IgD-negative memory B cell (primary cell): ENCODE results near the gene BRSK2. TPM values are rescaled to one million over a fixed set of nuclear protein-coding genes. Genes with fewer than 3 reads are reported as not detected.

Source experiments
- H3K27ac Mint-ChIP-seq, 3 donors: one replicate each; pipeline ENCODE4 v1.8.0; 2020 to 2022; ENCODE audit warnings: mild to moderate bottlenecking in 3 of 3, mixed read lengths in 3 of 3, moderate library complexity in 1 of 3
- H3K27me3 Mint-ChIP-seq: one replicate; pipeline ENCODE4 v1.8.0; 2021; ENCODE audit warnings: mixed read lengths
- H3K36me3 Mint-ChIP-seq: one replicate; pipeline ENCODE4 v1.8.0; 2020; ENCODE audit warnings: mild to moderate bottlenecking, mixed read lengths
- H3K4me1 Mint-ChIP-seq, 3 donors: one replicate each; pipeline ENCODE4 v1.8.0; 2020 to 2022; ENCODE audit warnings: mixed read lengths in 3 of 3, mild to moderate bottlenecking in 1 of 3
- H3K4me3 Mint-ChIP-seq, 4 donors: one replicate each; pipeline ENCODE4 v1.8.0; 2020 to 2022; ENCODE audit warnings: mild to moderate bottlenecking in 4 of 4, mixed read lengths in 4 of 4, moderate library complexity in 3 of 4
- H3K9me3 Mint-ChIP-seq, 3 donors: one replicate each; pipeline ENCODE4 v1.8.0; 2020 to 2021; ENCODE audit warnings: mixed read lengths in 3 of 3, mild to moderate bottlenecking in 1 of 3
- polyA plus RNA-seq: library from polyadenylated mRNA; unstranded; fragments of 300-500 nt; fragmentation: Illumina TruSeq; gene quantifications from one replicate; pipeline ENCODE4 v1.2.3, GENCODE V29; 2021

Gene BRSK2
- polyA plus RNA-seq, 1 donor from 2014 or later, result not detected

DNA sequence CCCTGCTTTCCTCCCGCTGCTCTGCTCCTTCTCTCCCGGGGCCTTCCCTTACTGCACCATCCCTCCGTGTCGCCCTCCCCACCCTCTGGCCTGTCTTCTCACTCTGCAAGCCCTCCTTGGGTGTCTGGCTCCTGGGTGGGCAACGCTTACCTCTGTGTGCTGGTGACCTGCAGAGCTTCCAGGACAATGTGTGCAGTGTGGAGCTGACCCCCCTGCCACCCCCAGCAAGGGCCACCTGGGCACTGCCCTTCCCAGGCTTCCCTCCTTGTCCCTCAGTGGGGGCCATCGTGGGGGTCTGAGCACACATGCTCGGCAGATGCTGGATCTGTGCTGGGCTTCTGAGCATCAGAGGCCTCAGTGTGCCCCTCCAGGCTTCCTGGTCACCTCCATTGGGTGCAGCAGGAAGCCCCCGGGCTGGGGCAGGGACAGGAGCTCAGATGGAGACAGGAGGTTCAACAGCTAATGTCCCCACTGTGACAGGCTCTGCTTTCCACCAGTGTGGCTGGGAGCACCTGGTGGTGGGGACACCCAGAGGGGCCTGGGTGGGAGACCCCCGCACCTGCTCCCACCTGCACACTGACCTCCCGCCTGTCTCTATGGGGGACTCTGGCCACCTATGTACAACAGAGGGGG is 7.8 kb upstream of the BRSK2 start:
- peaks cover 0 to 7% (median 1%) of the 10 kb centered on the region in 3 donors for H3K9me3 Mint-ChIP-seq
- H3K27ac Mint-ChIP-seq, result peak overlapping the region; percentile 17 to 93 (median 80)
- no peaks in the 10 kb centered on the region for H3K36me3 Mint-ChIP-seq
- H3K4me3 Mint-ChIP-seq, result peak overlapping the region; percentile 68 to 93 (median 82)
- no peaks in the 10 kb centered on the region for H3K27me3 Mint-ChIP-seq
- H3K4me1 Mint-ChIP-seq, result peaks cover 13 to 17% (median 17%) of the 10 kb centered on the region in 3 donors

DNA sequence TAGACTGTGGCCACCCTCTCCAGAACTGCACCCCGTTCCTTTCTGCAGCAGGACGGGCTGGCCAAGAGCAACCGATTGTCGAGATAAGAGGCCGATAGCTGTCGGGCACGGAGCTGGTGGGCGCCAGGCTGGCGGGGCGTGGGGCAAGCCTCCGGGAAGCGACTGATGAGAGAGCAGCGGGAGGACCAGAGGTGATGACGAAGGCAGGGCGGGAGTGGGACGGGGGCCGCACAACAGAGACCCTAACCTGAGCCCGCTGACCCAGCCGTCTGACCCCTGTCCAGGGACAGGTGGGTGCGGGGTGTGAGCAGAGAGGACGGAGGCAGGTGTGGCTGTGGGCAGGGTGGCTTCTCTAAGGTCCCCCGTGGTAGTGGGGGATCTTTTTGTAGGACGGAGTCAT is 7.3 kb upstream of the BRSK2 start:
- H3K4me3 Mint-ChIP-seq, result peak overlapping the region; percentile 63 to 93 (median 82)
- peaks cover 0 to 7% (median 1%) of the 10 kb centered on the region in 3 donors for H3K9me3 Mint-ChIP-seq
- H3K4me1 Mint-ChIP-seq, result peaks cover 15 to 20% (median 17%) of the 10 kb centered on the region in 3 donors
- peak overlapping the region; percentile 80 to 93 (median 91) for H3K27ac Mint-ChIP-seq
- no peaks in the 10 kb centered on the region for H3K27me3 Mint-ChIP-seq
- H3K36me3 Mint-ChIP-seq, result no peaks in the 10 kb centered on the region

DNA sequence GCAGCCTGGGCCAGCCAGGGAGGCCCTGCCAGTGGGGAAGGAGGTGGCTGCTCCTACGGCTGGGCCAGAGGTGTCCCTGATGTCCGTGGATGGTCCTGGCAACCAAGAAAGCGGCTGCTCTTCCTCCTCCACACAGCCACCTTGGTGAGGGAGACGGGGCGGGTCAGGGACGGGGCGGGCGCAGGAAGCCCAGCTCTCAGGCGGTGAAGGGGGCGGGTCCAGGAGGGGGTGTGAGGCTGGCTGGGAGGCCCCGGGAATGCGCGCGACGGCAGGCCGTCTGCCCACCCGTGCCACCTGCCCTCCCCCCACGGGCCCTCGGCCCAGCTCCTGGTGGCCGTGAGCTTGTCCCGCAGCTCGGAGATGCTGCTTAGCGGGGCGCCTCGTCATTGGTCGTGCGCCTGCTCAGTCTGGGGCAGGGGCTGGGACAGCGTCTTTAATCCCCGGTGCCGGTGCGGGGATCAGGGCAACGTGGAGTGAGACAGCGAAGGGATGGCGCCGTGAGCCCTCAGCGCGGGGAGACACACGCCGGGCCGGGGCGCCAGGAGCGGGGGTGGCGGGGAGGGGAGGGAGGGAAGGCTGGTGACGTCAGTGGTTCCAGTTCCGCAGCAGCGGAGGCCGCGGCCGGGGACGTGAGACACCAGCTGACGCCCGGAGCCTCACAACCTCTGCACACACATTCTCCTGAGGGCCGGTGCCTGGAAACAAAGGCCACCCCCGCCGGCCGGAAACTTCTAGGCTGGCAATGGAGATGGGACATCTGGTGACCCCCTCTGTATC is 6.7 kb upstream of the BRSK2 start:
- H3K9me3 Mint-ChIP-seq, result peaks cover 0 to 7% (median 1%) of the 10 kb centered on the region in 3 donors
- no peaks in the 10 kb centered on the region for H3K27me3 Mint-ChIP-seq
- H3K27ac Mint-ChIP-seq, result peak overlapping the region; percentile 91 to 93 (median 93)
- H3K36me3 Mint-ChIP-seq, result no peaks in the 10 kb centered on the region
- H3K4me3 Mint-ChIP-seq, result peak overlapping the region; percentile 82 to 95 (median 88)
- H3K4me1 Mint-ChIP-seq, result peaks cover 15 to 20% (median 15%) of the 10 kb centered on the region in 3 donors

DNA sequence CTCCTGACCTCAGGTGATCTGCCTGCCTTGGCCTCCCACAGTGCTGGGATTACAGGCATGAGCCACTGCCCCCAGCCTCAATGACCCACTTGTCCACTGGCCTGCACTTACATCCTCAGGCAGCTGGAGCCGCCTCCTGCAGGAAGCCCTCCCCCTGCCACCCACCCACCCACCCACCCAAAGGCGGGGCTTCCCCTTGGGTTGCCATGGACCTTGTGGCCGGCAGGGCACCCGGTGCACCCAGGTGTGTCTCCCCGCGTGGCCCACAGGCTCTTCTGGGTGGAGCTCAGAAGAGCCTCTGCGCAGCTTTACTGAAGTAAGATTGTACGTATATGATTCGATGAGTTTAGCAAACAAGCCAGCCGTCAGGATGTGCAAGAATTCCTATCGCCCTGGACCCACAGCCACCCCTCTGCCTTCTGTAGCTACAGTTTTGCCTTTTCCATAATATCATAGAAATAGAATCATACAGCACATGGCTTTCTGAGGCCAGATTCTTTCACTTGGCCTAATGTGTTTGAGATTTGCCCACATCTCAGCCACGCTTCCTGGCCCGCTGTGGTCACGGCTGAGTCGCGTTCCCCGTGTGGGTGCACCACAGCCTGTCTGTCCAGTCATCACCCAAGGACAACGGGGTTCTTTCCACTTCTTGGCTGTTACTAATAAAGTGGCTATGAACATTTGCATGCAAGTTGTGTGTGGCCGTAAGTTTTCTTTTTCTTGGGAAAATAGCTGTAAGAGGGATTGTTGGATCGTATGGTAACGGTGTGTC is 5.3 kb upstream of the BRSK2 start:
- Mint-ChIP-seq H3K36me3 (no peaks in the 10 kb centered on the region), H3K27me3 (peaks cover 2% of the 10 kb centered on the region), H3K9me3 (peaks cover 0 to 6% (median 1%) of the 10 kb centered on the region in 3 donors), H3K4me1 (peaks cover 15 to 20% (median 15%) of the 10 kb centered on the region in 3 donors), H3K27ac (peak overlapping the region; percentile 91 to 93 (median 93)), H3K4me3 (peak overlapping the region; percentile 59 to 95 (median 82))

DNA sequence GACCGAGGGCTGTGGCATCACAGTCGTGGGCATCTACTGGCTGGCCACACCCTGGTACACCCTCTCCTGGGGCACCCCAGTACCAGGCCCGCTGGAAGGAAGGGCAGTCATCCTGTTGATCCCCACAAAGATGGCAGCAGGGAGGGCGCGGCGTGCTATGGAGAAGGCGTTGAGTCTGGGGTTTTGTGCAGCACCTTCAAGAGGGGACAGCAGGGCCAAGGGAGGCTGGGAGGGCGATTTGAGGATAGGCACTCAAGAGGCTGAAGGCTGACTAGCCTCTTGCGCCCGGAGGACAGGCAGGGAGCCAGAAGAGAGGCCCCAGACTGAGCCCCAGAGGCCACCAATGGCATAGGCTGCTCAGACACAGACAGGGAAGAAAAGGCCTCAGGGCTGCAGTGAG is 2.2 kb upstream of the BRSK2 start:
- Mint-ChIP-seq H3K27me3 (peaks cover 15% of the 10 kb centered on the region), H3K4me1 (peaks cover 13 to 25% (median 15%) of the 10 kb centered on the region in 3 donors), H3K36me3 (no peaks in the 10 kb centered on the region), H3K9me3 (peaks cover 0 to 3% (median 0%) of the 10 kb centered on the region in 3 donors), H3K27ac (peak overlapping the region in 1 of 3 donors; percentile 57), H3K4me3 (peak overlapping the region in 3 of 4 donors; percentile 43 to 76 (median 58))

DNA sequence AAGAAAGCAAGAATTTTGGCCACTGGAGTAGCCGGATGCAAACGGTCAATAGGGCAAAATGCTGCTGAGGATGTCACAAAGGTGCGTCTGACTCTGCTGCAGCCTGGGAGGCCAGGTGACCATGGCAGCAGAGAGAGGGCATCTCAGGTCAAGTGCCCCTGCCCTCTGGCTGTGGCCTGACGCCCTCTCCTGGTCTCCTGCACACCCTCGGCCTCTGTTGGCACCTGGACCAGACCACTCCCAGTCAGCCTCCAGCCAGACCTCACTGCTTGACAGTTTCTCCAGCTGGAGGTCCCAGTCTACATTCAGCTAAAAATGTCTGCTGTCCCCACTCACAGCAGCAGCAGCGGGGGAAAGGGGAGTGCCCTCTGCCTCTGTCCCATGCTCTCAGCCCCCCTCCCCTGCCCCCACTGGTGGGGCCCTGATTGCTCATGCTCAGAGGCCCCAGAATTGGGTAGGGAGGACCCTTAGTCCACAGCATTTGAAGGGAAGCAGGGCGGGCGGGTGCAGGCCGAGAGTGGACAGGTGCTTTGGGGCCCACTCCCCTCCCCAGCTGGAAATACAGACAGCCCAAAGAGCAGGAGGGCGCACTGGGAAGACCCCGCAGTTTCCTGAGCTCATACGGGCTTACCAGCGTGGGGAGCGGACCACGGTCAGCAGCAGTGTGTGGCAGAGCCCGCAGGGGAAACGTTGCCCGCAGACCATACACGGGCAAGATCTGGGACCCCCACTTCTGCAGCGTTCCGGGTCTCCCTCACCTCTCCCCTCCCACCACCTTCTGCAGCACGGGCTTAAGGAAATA is 1.6 kb upstream of the BRSK2 start:
- peaks cover 0 to 2% (median 0%) of the 10 kb centered on the region in 3 donors for H3K9me3 Mint-ChIP-seq
- peaks cover 16% of the 10 kb centered on the region for H3K27me3 Mint-ChIP-seq
- H3K27ac Mint-ChIP-seq, result peak overlapping the region in 1 of 3 donors; percentile 39
- no peaks in the 10 kb centered on the region for H3K36me3 Mint-ChIP-seq
- H3K4me1 Mint-ChIP-seq, result peaks cover 13 to 25% (median 15%) of the 10 kb centered on the region in 3 donors
- H3K4me3 Mint-ChIP-seq, result peak overlapping the region in 3 of 4 donors; percentile 52 to 83 (median 76)

DNA sequence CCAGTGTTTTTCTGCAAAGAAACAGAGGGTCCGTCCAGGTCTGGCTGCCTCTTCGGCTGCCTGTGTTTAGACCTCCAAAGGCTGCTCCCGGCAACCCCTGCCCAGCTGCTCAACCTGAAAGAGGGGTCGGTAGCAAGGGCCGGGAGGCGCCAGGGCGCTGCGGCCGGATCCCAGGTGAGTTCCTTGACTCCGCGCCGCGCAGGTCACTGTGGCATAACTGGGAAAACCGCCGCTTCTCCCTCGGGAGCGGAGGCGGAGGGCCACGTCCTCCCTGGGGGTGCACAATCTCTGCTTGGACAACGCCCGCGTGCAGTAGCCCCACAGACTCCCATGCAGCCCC is 1.0 kb upstream of the BRSK2 start:
- H3K9me3 Mint-ChIP-seq, result peaks cover 0 to 4% (median 0%) of the 10 kb centered on the region in 3 donors
- peak overlapping the region; percentile 52 to 83 (median 76) for H3K4me3 Mint-ChIP-seq
- H3K27ac Mint-ChIP-seq, result peak overlapping the region in 1 of 3 donors; percentile 71
- H3K27me3 Mint-ChIP-seq, result peaks cover 19% of the 10 kb centered on the region
- H3K4me1 Mint-ChIP-seq, result peaks cover 11 to 25% (median 13%) of the 10 kb centered on the region in 3 donors
- peaks cover 3% of the 10 kb centered on the region for H3K36me3 Mint-ChIP-seq

DNA sequence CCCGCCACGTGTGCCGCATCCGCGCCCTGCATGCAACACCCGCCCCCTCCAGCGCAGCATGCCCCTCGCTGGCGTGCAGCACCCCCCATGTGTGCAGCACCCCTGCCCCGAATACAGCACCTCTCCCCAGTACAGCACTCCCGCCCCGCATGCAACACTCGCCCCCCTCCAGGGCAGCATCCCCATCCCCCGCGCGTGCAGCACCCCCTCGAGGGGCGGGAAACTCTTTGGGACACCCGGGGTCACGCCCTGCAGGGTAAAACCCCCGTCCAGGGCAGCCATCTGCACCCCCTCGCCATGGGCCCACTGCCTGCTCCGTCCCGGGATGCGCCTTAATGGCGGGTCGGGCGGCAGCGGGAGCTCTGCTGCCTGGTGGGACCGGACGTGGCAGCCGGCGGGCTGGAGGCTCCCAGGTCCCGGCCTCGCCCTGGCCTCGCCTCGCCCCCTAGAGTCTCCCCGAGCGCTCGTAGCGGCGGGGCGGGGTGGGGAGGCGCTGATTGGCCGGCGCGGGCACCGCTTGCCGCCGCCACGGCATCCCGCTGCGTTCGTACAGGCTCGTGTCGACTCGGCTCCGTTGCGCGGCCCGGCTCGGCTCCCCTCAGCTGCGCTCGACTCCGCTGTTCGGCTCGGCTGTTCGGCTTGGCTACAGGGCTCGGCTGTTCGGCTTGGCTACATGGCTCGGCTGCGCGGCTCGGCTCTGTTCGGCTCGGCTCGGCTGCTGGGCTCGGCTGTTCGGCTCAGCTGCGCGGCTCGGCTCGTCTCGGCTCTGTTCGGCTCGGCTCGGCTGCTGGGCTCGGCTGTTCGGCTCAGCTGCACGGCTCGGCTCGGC is 417 bp upstream of the BRSK2 start:
- H3K36me3 Mint-ChIP-seq, result peaks cover 3% of the 10 kb centered on the region
- H3K4me1 Mint-ChIP-seq, result peaks cover 9 to 25% (median 13%) of the 10 kb centered on the region in 3 donors
- H3K4me3 Mint-ChIP-seq, result peak overlapping the region; percentile 68 to 83 (median 76)
- H3K9me3 Mint-ChIP-seq, result peaks cover 0 to 4% (median 0%) of the 10 kb centered on the region in 3 donors
- H3K27me3 Mint-ChIP-seq, result peaks cover 19% of the 10 kb centered on the region
- H3K27ac Mint-ChIP-seq, result peak overlapping the region in 2 of 3 donors; percentile 18 to 71

DNA sequence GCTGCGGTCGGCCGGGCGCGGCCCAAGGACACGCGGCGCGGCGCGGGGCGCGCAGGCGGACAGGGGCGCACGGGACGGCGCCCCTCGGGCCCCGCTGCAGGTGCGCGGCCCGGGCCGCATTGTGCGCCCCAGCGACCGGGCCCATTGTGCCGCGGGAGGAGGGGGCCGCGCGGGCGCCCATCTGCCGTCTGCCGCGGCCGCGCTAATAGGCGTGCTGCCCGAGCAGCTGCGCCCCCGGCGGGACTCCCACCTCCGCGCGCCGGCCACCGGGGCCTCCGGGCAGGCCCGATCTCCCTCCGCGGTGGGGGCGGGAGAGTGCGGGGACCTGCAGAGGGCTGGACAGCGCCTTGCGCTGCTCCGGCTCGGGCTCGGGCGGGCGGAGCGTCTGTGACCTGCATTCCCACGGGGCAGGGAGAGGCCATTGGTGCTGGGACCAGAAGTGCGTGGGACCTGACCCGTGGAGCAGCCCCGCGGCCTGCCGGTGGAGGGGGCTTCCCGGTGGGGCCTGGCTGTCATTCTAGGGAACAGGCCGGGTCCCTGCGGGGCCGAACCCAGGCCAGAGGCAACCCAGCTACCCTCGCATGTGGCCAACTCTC is 933 bp downstream of the BRSK2 start:
- H3K27me3 Mint-ChIP-seq, result peaks cover 20% of the 10 kb centered on the region
- peak overlapping the region; percentile 57 to 85 (median 68) for H3K4me3 Mint-ChIP-seq
- peaks cover 0 to 4% (median 0%) of the 10 kb centered on the region in 3 donors for H3K9me3 Mint-ChIP-seq
- no peak overlapping the region for H3K27ac Mint-ChIP-seq
- H3K4me1 Mint-ChIP-seq, result peaks cover 0 to 14% (median 5%) of the 10 kb centered on the region in 3 donors
- peaks cover 3% of the 10 kb centered on the region for H3K36me3 Mint-ChIP-seq

DNA sequence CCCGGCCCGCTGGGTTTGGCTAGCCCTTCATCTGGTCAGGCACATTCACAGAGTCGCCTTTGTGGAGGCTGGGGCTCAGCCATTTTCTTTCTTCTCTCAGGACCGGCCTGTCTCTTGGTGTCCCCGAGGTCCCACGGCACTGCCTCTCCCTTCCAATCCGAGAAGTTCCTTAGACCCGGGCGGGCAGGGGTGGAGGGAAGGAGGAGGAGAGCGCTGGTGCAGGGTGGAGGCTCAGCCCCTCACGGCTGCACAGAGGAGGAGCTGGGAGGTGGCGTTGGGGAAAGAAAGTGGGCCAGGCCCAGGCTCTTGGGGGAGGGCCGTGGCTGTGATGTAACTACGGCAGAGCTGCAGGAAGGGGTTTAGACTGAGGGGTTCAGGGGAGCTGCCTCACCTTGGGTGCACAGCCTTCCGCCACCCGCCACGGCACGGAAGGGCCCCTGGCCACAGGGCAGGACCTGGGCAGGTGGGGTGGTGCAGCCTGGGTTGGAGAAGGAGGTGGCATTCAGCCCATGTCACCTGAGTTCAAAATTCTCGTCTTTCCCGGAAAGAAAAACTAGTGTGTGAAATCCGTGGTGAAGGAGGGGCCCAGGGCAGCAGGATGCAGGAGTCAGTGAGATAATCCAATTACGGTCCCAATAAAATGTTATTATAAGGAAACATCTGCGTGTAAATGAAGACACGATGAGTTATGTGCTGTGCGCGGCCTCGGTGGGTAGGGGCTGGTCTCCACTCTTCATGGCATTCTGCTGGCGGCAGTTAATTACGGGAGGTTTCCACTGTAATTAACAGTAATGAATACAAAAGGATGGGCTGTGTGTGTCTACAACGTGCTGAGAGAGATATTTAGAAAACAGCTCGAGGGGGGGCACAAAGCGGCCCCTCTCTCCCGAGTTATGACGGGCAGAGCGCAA is 1.7 kb downstream of the BRSK2 start:
- peak overlapping the region; percentile 61 to 85 (median 78) for H3K4me3 Mint-ChIP-seq
- H3K27me3 Mint-ChIP-seq, result peaks cover 21% of the 10 kb centered on the region
- peaks cover 0 to 11% (median 5%) of the 10 kb centered on the region in 3 donors for H3K4me1 Mint-ChIP-seq
- H3K36me3 Mint-ChIP-seq, result peaks cover 3% of the 10 kb centered on the region
- H3K27ac Mint-ChIP-seq, result no peak overlapping the region
- H3K9me3 Mint-ChIP-seq, result peaks cover 0 to 4% (median 0%) of the 10 kb centered on the region in 3 donors

DNA sequence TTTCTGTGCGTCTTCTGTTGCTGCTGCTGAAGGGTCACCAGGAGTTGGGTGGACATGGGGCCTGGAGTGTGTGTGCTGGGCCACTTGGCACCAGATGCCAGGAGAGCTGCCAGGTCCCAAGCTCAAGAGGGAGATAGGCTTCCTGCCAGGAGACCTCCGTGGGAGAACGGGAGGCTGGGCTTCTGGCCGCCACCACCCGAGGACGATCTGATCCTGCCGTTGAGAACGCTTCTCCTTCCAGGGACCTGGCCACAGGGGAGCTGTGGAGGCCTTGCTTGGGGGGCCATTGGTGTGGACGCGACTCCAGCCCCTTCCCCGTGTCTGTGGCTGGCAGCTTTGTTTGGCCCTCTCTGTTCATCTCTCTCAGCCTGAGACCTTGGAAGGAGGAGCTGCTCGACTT is 2.4 kb downstream of the BRSK2 start:
- Mint-ChIP-seq H3K9me3 (peaks cover 0 to 4% (median 0%) of the 10 kb centered on the region in 3 donors), H3K27me3 (peaks cover 21% of the 10 kb centered on the region), H3K36me3 (peaks cover 3% of the 10 kb centered on the region), H3K27ac (no peak overlapping the region), H3K4me1 (peaks cover 0 to 6% (median under 1%) of the 10 kb centered on the region in 3 donors), H3K4me3 (peak overlapping the region in 2 of 4 donors; percentile 74 to 83)

DNA sequence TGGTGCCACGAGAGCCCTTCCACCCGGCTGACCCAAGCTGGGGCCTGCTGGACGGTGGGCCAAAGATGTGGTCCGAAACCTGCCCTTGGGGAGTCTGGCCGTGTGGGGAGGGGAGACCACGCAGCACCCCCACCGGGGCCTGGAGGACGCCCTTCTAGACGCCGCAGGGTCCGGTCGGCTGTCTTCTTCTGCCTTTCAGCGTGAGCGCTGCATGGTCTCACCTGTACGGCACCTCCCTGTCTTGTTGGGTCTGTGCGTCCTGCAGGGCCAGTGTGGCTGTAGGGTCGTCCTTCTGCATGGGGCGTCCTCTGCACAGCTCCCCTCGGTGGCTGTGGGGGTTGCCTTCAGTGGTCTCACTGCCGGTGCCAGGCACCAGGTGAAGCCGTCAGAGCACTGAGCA is 2.8 kb downstream of the BRSK2 start:
- peak overlapping the region in 1 of 4 donors; percentile 74 for H3K4me3 Mint-ChIP-seq
- peaks cover 0 to 5% (median 0%) of the 10 kb centered on the region in 3 donors for H3K4me1 Mint-ChIP-seq
- H3K9me3 Mint-ChIP-seq, result peaks cover 0 to 4% (median 0%) of the 10 kb centered on the region in 3 donors
- peaks cover 21% of the 10 kb centered on the region for H3K27me3 Mint-ChIP-seq
- no peak overlapping the region for H3K27ac Mint-ChIP-seq
- peaks cover 3% of the 10 kb centered on the region for H3K36me3 Mint-ChIP-seq
